Panc1 (cell line): ENCODE measurements around the gene TRIM56. TPM values are rescaled to one million over a fixed set of nuclear protein-coding genes. Genes with fewer than 3 reads are reported as not detected.
A peak's percentile ranks its signal among the peaks of the same experiment; 100 is the strongest.
"Not testable (repeated sequence)": the region's sequence is repeated elsewhere in the genome, so short reads cannot be mapped to it uniquely, and the experiment has no call there.

Experiments
- ATAC-seq: fragments of 200-7000 bp; cut with Tn5 transposase; 2 replicates; pipeline ENCODE4 v1.9.1; 2020; ENCODE audit warnings: mild to moderate bottlenecking, moderate library complexity
- BruUV-seq: library from RNA; stranded (reverse); fragments of 400-500 nt; replicated peaks from 2 replicates; lab custom pipeline; 2021; lab: Mats Ljungman, UMichigan
- CTCF ChIA-PET: fragments of 300-600 bp; sonication (Branson Sonifier 250); formaldehyde crosslinking; loops from one replicate; lab custom pipeline; 2022; ENCODE audit warnings: antibody characterized with exemption; lab: Charles Lee
- POLR2A ChIA-PET: fragments of 300-600 bp; sonication (Branson Sonifier 250); formaldehyde crosslinking; loops from one replicate; lab custom pipeline; 2022; ENCODE audit warnings: antibody characterized with exemption; lab: Charles Lee
- DNase-seq: peaks from one replicate; pipeline ENCODE4 v3.0.0-alpha.2; 2010; ENCODE audit warnings: low read depth, low spot score
- H3K27ac ChIP-seq: 2 replicates; pipeline ENCODE4 v1.5.1; 2011; ENCODE audit warnings: mild to moderate bottlenecking, low read length, inconsistent platforms
- H3K27me3 ChIP-seq: fragments of 200-500 bp; sonication (Bioruptor generic); 2 replicates; pipeline ENCODE4 v1.6.0; 2014; ENCODE audit warnings: low read length, inconsistent platforms; ENCODE audit not compliant: control insufficient read depth, insufficient read depth
- H3K36me3 ChIP-seq: fragments of 200-500 bp; sonication (Bioruptor generic); 2 replicates; pipeline ENCODE4 v1.5.1; 2014; ENCODE audit warnings: inconsistent platforms, mild to moderate bottlenecking, low read length, moderate library complexity; ENCODE audit not compliant: control insufficient read depth, insufficient read depth
- H3K4me1 ChIP-seq: 2 replicates; pipeline ENCODE4 v1.5.1; 2011; ENCODE audit warnings: inconsistent platforms, mild to moderate bottlenecking, low read length, moderate library complexity; ENCODE audit not compliant: control insufficient read depth, insufficient read depth
- H3K4me3 ChIP-seq, 2 experiments: 2 replicates each; pipeline ENCODE4 v1.5.1; 2011 to 2012; ENCODE audit warnings: low read depth in 2 of 2, low read length in 2 of 2, mild to moderate bottlenecking in 2 of 2, inconsistent platforms in 1 of 2, moderate library complexity in 1 of 2
- H3K9me3 ChIP-seq: fragments of 200-500 bp; sonication (Bioruptor generic); 2 replicates; pipeline ENCODE4 v1.5.1; 2014; ENCODE audit warnings: low read depth, mild to moderate bottlenecking, inconsistent platforms, low read length, moderate library complexity; ENCODE audit not compliant: control insufficient read depth, insufficient read depth
- POLR2AphosphoS5 ChIP-seq: IDR thresholded peaks from 2 replicates; pipeline ENCODE4 v1.6.1; 2012; ENCODE audit warnings: mild to moderate bottlenecking, low read depth, low read length, moderate library complexity
- in situ Hi-C: cut with HindIII; loops from 2 replicates; pipeline ENCODE4 v1.10.0; 2016; ENCODE audit warnings: low sequenced_read_pairs, low pct_unique_long_range_greater_than_20kb
- intact Hi-C: fragments of 100-400 bp; cut with micrococcal nuclease; formaldehyde crosslinking; loops from one replicate; pipeline ENCODE4 v1.10.0; 2022; ENCODE audit not compliant: unreplicated experiment
- total RNA-seq: library from RNA; stranded (reverse); gene quantifications from one replicate; pipeline ENCODE4 v1.2.1, GENCODE V29; 2021; ENCODE audit not compliant: unreplicated experiment
- TF ChIP-seq, protein P1 (sequence below): fragments of 450-650 bp; IDR thresholded peaks from 2 replicates; pipeline ENCODE4 v1.5.1; 2017; ENCODE audit warnings: mild to moderate bottlenecking

Gene TRIM56
- total RNA-seq, 1 experiment from 2014 or later = 37.4 TPM

DNA sequence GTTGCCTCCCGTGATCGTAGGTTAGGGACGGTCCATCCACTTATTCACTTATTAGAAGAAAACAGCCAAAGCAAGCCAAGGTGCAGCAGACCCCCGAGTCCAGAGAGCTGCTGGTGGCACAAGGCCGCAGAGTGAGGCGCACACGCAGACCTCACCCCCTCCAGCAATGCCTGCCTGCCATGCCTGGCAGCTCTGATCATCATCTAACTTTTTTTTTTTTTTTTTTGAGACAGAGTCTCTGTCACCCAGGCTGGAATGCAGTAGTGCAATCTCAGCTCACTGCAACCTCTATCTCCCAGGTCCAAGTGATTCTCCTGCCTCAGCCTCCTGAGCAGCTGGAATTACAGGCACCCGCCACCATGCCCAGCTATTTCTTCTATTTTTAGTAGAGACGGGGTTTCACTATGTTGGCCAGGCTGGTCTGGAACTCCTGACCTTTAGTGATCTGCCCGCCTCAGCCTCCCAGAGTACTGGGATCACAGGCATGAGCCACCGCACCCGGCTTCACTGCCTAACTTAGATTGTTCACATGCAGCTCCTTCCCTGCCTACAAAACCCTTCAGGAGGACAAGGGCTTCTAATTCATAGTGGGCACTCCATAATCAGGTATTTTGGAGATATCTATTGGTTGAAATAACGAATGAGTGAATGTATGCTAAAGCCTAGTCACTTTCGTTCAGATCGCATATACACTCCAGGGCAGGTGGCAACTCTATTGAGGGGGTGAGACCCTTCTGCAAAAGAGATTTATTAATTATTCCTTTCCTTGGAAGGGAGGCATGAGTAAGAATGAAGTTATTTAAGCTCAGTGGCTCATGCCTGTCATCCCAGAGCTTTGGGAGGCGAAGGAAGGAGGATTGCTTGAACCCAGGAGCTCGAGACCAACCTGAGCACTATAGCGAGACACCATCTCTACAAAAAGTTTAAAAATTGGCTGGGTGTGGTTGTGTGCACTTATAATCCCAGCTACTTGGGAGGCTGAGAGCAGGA lies 15.9 kb downstream of the TRIM56 start:
- peak overlapping the region in 1 of 2 experiments; percentile 43; a peak in 3 of 4 replicates for H3K4me3 ChIP-seq
- TF ChIP-seq, protein P1, sequence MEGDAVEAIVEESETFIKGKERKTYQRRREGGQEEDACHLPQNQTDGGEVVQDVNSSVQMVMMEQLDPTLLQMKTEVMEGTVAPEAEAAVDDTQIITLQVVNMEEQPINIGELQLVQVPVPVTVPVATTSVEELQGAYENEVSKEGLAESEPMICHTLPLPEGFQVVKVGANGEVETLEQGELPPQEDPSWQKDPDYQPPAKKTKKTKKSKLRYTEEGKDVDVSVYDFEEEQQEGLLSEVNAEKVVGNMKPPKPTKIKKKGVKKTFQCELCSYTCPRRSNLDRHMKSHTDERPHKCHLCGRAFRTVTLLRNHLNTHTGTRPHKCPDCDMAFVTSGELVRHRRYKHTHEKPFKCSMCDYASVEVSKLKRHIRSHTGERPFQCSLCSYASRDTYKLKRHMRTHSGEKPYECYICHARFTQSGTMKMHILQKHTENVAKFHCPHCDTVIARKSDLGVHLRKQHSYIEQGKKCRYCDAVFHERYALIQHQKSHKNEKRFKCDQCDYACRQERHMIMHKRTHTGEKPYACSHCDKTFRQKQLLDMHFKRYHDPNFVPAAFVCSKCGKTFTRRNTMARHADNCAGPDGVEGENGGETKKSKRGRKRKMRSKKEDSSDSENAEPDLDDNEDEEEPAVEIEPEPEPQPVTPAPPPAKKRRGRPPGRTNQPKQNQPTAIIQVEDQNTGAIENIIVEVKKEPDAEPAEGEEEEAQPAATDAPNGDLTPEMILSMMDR = no peak
- BruUV-seq = no TSS peak
- H3K9me3 ChIP-seq = no peaks in the 10 kb centered on the region
- no peaks in the 10 kb centered on the region for H3K27me3 ChIP-seq
- in situ Hi-C loops = no loop called here
- ATAC-seq (no peak; the same call in 1 of the 2 replicates), DNase-seq (no peak)
- POLR2A ChIA-PET = interaction anchor here (0.6 to 1.4 kb wide), 4 partner anchors 16 to 439 kb away, joined by 4 to 15 read pairs (median 5); no protein-coding TSS in a partner anchor
- intact Hi-C loops = no loop called here
- peak overlapping the region; percentile 97 for H3K27ac ChIP-seq
- CTCF ChIA-PET = interaction anchor here (0.6 to 2.0 kb wide), 3 partner anchors 10 to 55 kb away, joined by 3 to 8 read pairs (median 8); no protein-coding TSS in a partner anchor
- H3K36me3 ChIP-seq = no peaks in the 10 kb centered on the region
- peaks cover 59% of the 10 kb centered on the region for H3K4me1 ChIP-seq

DNA sequence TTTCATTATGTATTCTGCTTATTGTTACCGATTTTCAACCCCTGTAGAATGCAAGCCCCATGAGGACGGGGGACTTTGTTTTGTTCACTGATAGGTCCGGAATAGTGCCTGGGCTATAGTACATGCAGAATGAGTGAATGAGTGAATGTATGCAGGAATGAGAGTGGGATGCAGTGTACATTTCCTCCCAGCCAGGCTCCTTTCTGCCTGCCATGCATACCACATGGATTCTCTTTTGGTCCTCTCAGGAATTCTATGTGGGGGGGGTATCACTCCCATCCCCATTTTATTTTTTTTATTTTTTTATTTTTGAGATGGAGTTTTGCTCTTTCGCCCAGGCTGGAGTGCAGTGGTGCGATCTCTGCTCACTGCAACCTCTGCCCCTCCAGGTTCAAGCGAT lies 16.7 kb downstream of the TRIM56 start:
- CTCF ChIA-PET = interaction anchor here (0.6 to 2.0 kb wide), 4 partner anchors 9 to 173 kb away, joined by 3 to 8 read pairs (median 6); no protein-coding TSS in a partner anchor

DNA sequence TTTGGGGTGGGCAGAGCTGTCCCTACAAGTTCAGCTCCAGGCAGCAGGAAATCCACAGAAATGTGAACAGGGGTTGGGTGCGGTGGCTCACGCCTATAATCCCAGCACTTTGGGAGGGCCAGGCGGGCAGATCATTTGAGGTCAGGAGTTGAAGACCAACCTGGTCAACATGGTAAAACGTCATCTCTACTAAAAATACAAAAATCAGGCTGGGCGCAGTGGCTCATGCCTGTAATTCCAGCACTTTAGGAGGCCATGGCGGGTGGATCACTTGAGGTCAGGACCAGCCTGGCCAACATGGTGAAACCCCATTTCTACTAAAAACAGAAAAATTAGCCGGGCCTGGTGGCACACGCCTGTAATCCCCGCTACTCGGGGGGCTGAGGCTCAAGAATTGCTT lies 18.4 kb downstream of the TRIM56 start:
- Histone ChIP-seq H3K4me1 (peaks cover 57% of the 10 kb centered on the region), H3K27ac (peak overlapping the region; percentile 97)
- POLR2A ChIA-PET, H3K9me3 ChIP-seq, H3K4me3 ChIP-seq, H3K27me3 ChIP-seq, intact Hi-C loops, in situ Hi-C loops, DNase-seq, ATAC-seq, BruUV-seq, H3K36me3 ChIP-seq: not testable (repeated sequence)
- CTCF ChIA-PET = interaction anchor here (0.5 to 1.3 kb wide), 3 partner anchors 37 to 214 kb away, joined by 3 to 5 read pairs (median 3); partner anchors contain the start of gene UFSP1

More for the DNA sequence above, 16.7 kb downstream of the TRIM56 start:
- Histone ChIP-seq H3K4me1 (peaks cover 51% of the 10 kb centered on the region), H3K9me3 (no peaks in the 10 kb centered on the region), H3K27me3 (no peaks in the 10 kb centered on the region), H3K4me3 (no peak overlapping the region), H3K36me3 (no peaks in the 10 kb centered on the region), H3K27ac (peak overlapping the region; percentile 97)
- BruUV-seq = no TSS peak
- intact Hi-C loops (no loop called here), in situ Hi-C loops (no loop called here)
- no peak for TF ChIP-seq POLR2AphosphoS5
- TF ChIP-seq, protein P1 = no peak
- no peak for ATAC-seq
- POLR2A ChIA-PET = interaction anchor here (1.4 kb wide), 1 partner anchor 18 kb away, joined by 15 read pairs; no protein-coding TSS in a partner anchor
- no peak for DNase-seq
